H1 (cell line): Measurements from ENCODE around the gene GALNT1. TPM values are rescaled to one million over a fixed set of nuclear protein-coding genes. Genes with fewer than 3 reads are reported as not detected.

ENCODE experiments used
- CTCF ChIA-PET: fragments of 300-600 bp; sonication (Branson Sonifier 250); formaldehyde crosslinking; loops from one replicate; lab custom pipeline; 2021; ENCODE audit not compliant: partially characterized antibody; lab: Charles Lee
- POLR2A ChIA-PET: fragments of 300-600 bp; sonication (Branson Sonifier 250); formaldehyde crosslinking; loops from one replicate; lab custom pipeline; 2021; ENCODE audit warnings: inconsistent platforms; ENCODE audit not compliant: partially characterized antibody; lab: Charles Lee
- DNase-seq, 2 experiments: peaks; one replicate each; pipeline versions ENCODE4 v3.0.0 to v3.0.0-alpha.2; 2010 to 2022; ENCODE audit warnings: low spot score in 2 of 2, low read depth in 1 of 2, mixed read lengths in 1 of 2
- FAIRE-seq: peaks from 2 replicates; lab custom pipeline; 2011; peaks lifted over from hg19 to GRCh38; lab: Jason Lieb, UNC
- H2AFZ ChIP-seq: 2 replicates; pipeline ENCODE4 v1.8.1; 2012; ENCODE audit warnings: low read length, inconsistent platforms
- H2AK5ac ChIP-seq: 2 replicates; pipeline ENCODE4 v1.6.1; 2013; ENCODE audit warnings: low read depth, low read length
- H2BK120ac ChIP-seq: replicated peaks from 2 replicates; pipeline ENCODE3; 2013; ENCODE audit warnings: low read depth, low read length, inconsistent platforms
- H2BK12ac ChIP-seq: 2 replicates; pipeline ENCODE4 v1.6.1; 2013; ENCODE audit warnings: low read depth, low read length
- H2BK15ac ChIP-seq: 2 replicates; pipeline ENCODE4 v1.6.1; 2013; ENCODE audit warnings: low read length
- H2BK20ac ChIP-seq: 2 replicates; pipeline ENCODE4 v1.6.1; 2013; ENCODE audit warnings: low read length
- H2BK5ac ChIP-seq: 2 replicates; pipeline ENCODE4 v1.6.1; 2013; ENCODE audit warnings: low read depth, low read length
- H3K14ac ChIP-seq: 2 replicates; pipeline ENCODE4 v1.6.1; 2013; ENCODE audit warnings: inconsistent platforms; ENCODE audit not compliant: insufficient read length
- H3K18ac ChIP-seq: 2 replicates; pipeline ENCODE4 v1.6.1; 2013; ENCODE audit warnings: low read length; ENCODE audit errors: extremely low read depth
- H3K23ac ChIP-seq: 2 replicates; pipeline ENCODE4 v1.6.1; 2013; ENCODE audit warnings: inconsistent platforms; ENCODE audit not compliant: insufficient read length
- H3K23me2 ChIP-seq: 2 replicates; pipeline ENCODE4 v1.6.1; 2013; ENCODE audit warnings: low read depth, low read length
- H3K27ac ChIP-seq: 2 replicates; pipeline ENCODE4 v1.6.1; 2011; ENCODE audit warnings: low read depth, low read length, inconsistent platforms
- H3K27me3 ChIP-seq, 4 experiments: replicated peaks in 1 of 4; 1 replicate in 1 of 4; 2 replicates in 3 of 4; pipeline versions ENCODE4 v1.6.1 to v1.8.1; 2011 to 2013; ENCODE audit warnings: low read length in 3 of 4, mild to moderate bottlenecking in 3 of 4, inconsistent platforms in 2 of 4, mixed read lengths in 2 of 4, moderate library complexity in 1 of 4; ENCODE audit not compliant: control insufficient read depth in 3 of 4, insufficient read depth in 3 of 4; ENCODE audit errors: extremely low read depth in 1 of 4
- H3K36me3 ChIP-seq, 4 experiments: 2 replicates each; pipeline versions ENCODE4 v1.6.1 to v1.8.1; 2011 to 2013; ENCODE audit warnings: mild to moderate bottlenecking in 4 of 4, low read length in 3 of 4, moderate library complexity in 2 of 4, control low read depth in 1 of 4, inconsistent platforms in 1 of 4; ENCODE audit not compliant: insufficient read depth in 4 of 4, control insufficient read depth in 2 of 4
- H3K4ac ChIP-seq: replicated peaks from 2 replicates; pipeline ENCODE3; 2013; ENCODE audit warnings: low read length, low read depth, mixed read lengths, inconsistent platforms; ENCODE audit not compliant: insufficient read length
- H3K4me1 ChIP-seq, 4 experiments: replicated peaks in 1 of 4; 1 replicate in 1 of 4; 2 replicates in 3 of 4; pipeline versions ENCODE4 v1.6.1 to v1.8.1; 2011 to 2013; ENCODE audit warnings: low read length in 3 of 4, inconsistent platforms in 2 of 4, mixed read lengths in 1 of 4; ENCODE audit not compliant: insufficient read depth in 4 of 4, control insufficient read depth in 3 of 4
- H3K4me2 ChIP-seq, 2 experiments: 2 replicates each; pipeline versions ENCODE4 v1.6.1 to v1.8.1; 2011 to 2013; ENCODE audit warnings: low read depth in 2 of 2, low read length in 2 of 2, control low read depth in 1 of 2, inconsistent platforms in 1 of 2, mild to moderate bottlenecking in 1 of 2; ENCODE audit not compliant: insufficient read depth in 1 of 2
- H3K4me3 ChIP-seq, 4 experiments: fragments of 200-600, 300-600 bp in 1 of 4; sonication (generic), shearing (Covaris generic), sonication (Bioruptor Twin) in 1 of 4; 2 replicates each; pipeline versions ENCODE4 v1.5.1 to v1.8.1; 2011 to 2016; ENCODE audit warnings: low read length in 4 of 4, low read depth in 3 of 4, control low read depth in 2 of 4, inconsistent platforms in 2 of 4, mild to moderate bottlenecking in 2 of 4, mixed read lengths in 1 of 4, moderate library complexity in 1 of 4; ENCODE audit not compliant: insufficient read depth in 2 of 4; ENCODE audit errors: extremely low read depth in 1 of 4
- H3K56ac ChIP-seq: replicated peaks from 2 replicates; pipeline ENCODE3; 2013; ENCODE audit warnings: low read depth, mild to moderate bottlenecking, mixed read lengths, low read length, inconsistent platforms; ENCODE audit not compliant: insufficient read length
- H3K79me1 ChIP-seq: 2 replicates; pipeline ENCODE4 v1.6.1; 2013; ENCODE audit warnings: low read depth, low read length, control low read depth
- H3K79me2 ChIP-seq, 2 experiments: 2 replicates each; pipeline versions ENCODE4 v1.6.1 to v1.8.1; 2012 to 2013; ENCODE audit warnings: low read length in 2 of 2, mild to moderate bottlenecking in 2 of 2, inconsistent platforms in 1 of 2; ENCODE audit not compliant: insufficient read depth in 2 of 2, control insufficient read depth in 1 of 2
- H3K9ac ChIP-seq, 4 experiments: replicated peaks in 1 of 4; 1 replicate in 1 of 4; 2 replicates in 3 of 4; pipeline versions ENCODE4 v1.6.1 to v1.8.1; 2011 to 2013; ENCODE audit warnings: low read depth in 3 of 4, low read length in 3 of 4, control low read depth in 2 of 4, mild to moderate bottlenecking in 2 of 4, moderate library complexity in 2 of 4, inconsistent platforms in 1 of 4; ENCODE audit errors: extremely low read depth in 1 of 4
- H3K9me3 ChIP-seq, 2 experiments: 2 replicates each; pipeline versions ENCODE4 v1.6.1 to v1.8.1; 2012 to 2013; ENCODE audit warnings: mild to moderate bottlenecking in 2 of 2, moderate library complexity in 2 of 2, control low read depth in 1 of 2, inconsistent platforms in 1 of 2, low read depth in 1 of 2, low read length in 1 of 2, mixed read lengths in 1 of 2; ENCODE audit not compliant: insufficient read depth in 2 of 2
- H4K20me1 ChIP-seq, 2 experiments: replicated peaks in 1 of 2; 2 replicates each; pipeline versions ENCODE3 to v1.8.1; 2011 to 2013; ENCODE audit warnings: inconsistent platforms in 2 of 2, low read length in 2 of 2, mild to moderate bottlenecking in 1 of 2; ENCODE audit not compliant: insufficient read depth in 2 of 2, control insufficient read depth in 1 of 2
- H4K5ac ChIP-seq: 2 replicates; pipeline ENCODE4 v1.6.1; 2013; ENCODE audit warnings: low read length, low read depth, mixed read lengths, inconsistent platforms; ENCODE audit not compliant: insufficient read length
- H4K8ac ChIP-seq: 2 replicates; pipeline ENCODE4 v1.8.0; 2013; ENCODE audit warnings: mild to moderate bottlenecking, moderate library complexity, low read length, inconsistent platforms; ENCODE audit not compliant: insufficient read depth; ENCODE audit errors: extremely low read depth
- H4K91ac ChIP-seq: replicated peaks from 2 replicates; pipeline ENCODE3; 2013; ENCODE audit warnings: low read length, mixed read lengths, inconsistent platforms; ENCODE audit not compliant: insufficient read length
- CEBPB ChIP-seq: IDR thresholded peaks from 2 replicates; pipeline ENCODE4 v1.6.1; 2012; ENCODE audit warnings: low read depth, low read length
- CTCF ChIP-seq, 3 experiments: IDR thresholded peaks; 1 replicate in 2 of 3; 2 replicates in 1 of 3; pipeline versions ENCODE4 v1.5.1 to v1.6.1; 2011; ENCODE audit warnings: low read length in 3 of 3, mild to moderate bottlenecking in 3 of 3, inconsistent platforms in 2 of 3, low read depth in 1 of 3, moderate library complexity in 1 of 3; ENCODE audit not compliant: insufficient read depth in 1 of 3; ENCODE audit errors: control extremely low read depth in 1 of 3
- GABPA ChIP-seq: IDR thresholded peaks from 2 replicates; pipeline ENCODE4 v1.6.1; 2011; ENCODE audit warnings: mild to moderate bottlenecking, low read length, moderate library complexity, borderline replicate concordance; ENCODE audit not compliant: insufficient read depth
- GTF2F1 ChIP-seq: IDR thresholded peaks from 2 replicates; pipeline ENCODE4 v1.6.1; 2012; ENCODE audit warnings: low read depth, low read length, improper control_type of control experiment, borderline replicate concordance
- JUN ChIP-seq: IDR thresholded peaks from 2 replicates; pipeline ENCODE4 v1.6.1; 2011; ENCODE audit warnings: low read depth, mild to moderate bottlenecking, improper control_type of control experiment, low read length
- POU5F1 ChIP-seq: IDR thresholded peaks from 2 replicates; pipeline ENCODE4 v1.6.1; 2011; ENCODE audit warnings: low read depth, mild to moderate bottlenecking, low read length, moderate library complexity
- SAP30 ChIP-seq: fragments of 300-600 bp; sonication (generic); IDR thresholded peaks from 2 replicates; pipeline ENCODE4 v1.7.1; 2012; ENCODE audit warnings: low read length, moderate library complexity, mild to moderate bottlenecking, inconsistent platforms; ENCODE audit not compliant: insufficient read depth, insufficient replicate concordance
- SIRT6 ChIP-seq: IDR thresholded peaks from one replicate; pipeline ENCODE4 v1.7.1; 2012; ENCODE audit warnings: low read length, inconsistent platforms
- SP4 ChIP-seq: IDR thresholded peaks from 2 replicates; pipeline ENCODE4 v1.6.1; 2012; ENCODE audit warnings: low read length, inconsistent platforms
- SUZ12 ChIP-seq: fragments of 200-600 bp; sonication (generic); IDR thresholded peaks from 2 replicates; pipeline ENCODE4 v1.6.1; 2012; ENCODE audit warnings: mild to moderate bottlenecking, inconsistent platforms, low read length, moderate library complexity, mixed read lengths
- TAF7 ChIP-seq: optimal IDR thresholded peaks from 2 replicates; pipeline ENCODE3; 2011; ENCODE audit warnings: low read depth, mild to moderate bottlenecking, inconsistent platforms, low read length, moderate library complexity, borderline replicate concordance
- TEAD4 ChIP-seq: IDR thresholded peaks from 2 replicates; pipeline ENCODE4 v1.6.1; 2012; ENCODE audit warnings: low read depth, low read length, inconsistent platforms, mixed read lengths
- WGBS, 2 experiments: shearing (Covaris generic) in 1 of 2; methylation state at CpG; one replicate each; pipeline versions ENCODE4 v1.1.6 to v1.1.7; 2013 to 2015; ENCODE audit warnings: low lambda C conversion rate in 2 of 2, mixed read lengths in 2 of 2, inconsistent platforms in 1 of 2, low coverage in 1 of 2, missing lambda C conversion rate in 1 of 2; ENCODE audit not compliant: insufficient replicate concordance in 2 of 2, insufficient coverage in 1 of 2, insufficient read length in 1 of 2; ENCODE audit errors: extremely low coverage in 1 of 2, missing lambda C conversion rate in 1 of 2; 5-methylcytosine and 5-hydroxymethylcytosine counted together
- polyA plus RNA-seq, 7 experiments: library from polyadenylated mRNA; depleted of rRNA in 3 of 7; stranded (reverse) in 5 of 7; unstranded in 2 of 7; fragments of >200 nt in 5 of 7; fragments of 200-250 nt in 2 of 7; gene quantifications; 1 replicate in 5 of 7; 2 replicates in 1 of 7; 4 replicates in 1 of 7; pipeline versions ENCODE4 v1.2.1 to v1.2.3, GENCODE V29; 2011 to 2013; ENCODE audit warnings: missing spikeins in 2 of 7, mixed read lengths in 2 of 7
- total RNA-seq: library from RNA; stranded (reverse); fragmentation: NEBNext Ultra II Directional; extraction: Animal tissue kit (Norgen Biotek cat#: 25700); gene quantifications from 2 replicates; pipeline ENCODE4 v1.2.1, GENCODE V29; 2021

Gene GALNT1
- total and polyA plus RNA-seq, 2 of the 8 experiments (the other 6 are each of a cell fraction or from before 2014, with no cell fraction given) = 22.4 to 101 TPM

GRCh38 chr18:35625232-35625631 lies 43.7 kb downstream of the GALNT1 start:
- no peak overlapping the region for H2BK120ac ChIP-seq
- H3K27ac ChIP-seq = no peak overlapping the region
- H2BK15ac ChIP-seq = no peak overlapping the region
- no peaks in the 10 kb centered on the region for H3K27me3 ChIP-seq
- H2BK5ac ChIP-seq = no peak overlapping the region
- no peak overlapping the region for H3K4ac ChIP-seq
- WGBS, 2 experiments = 89% methylated on average over 2 of the region's 2 CpGs; no CpG with 5 or more reads in 1 of the 2 experiments
- no peaks in the 10 kb centered on the region for H3K23me2 ChIP-seq
- no peak overlapping the region for H3K56ac ChIP-seq
- H3K4me1 ChIP-seq = no peaks in the 10 kb centered on the region
- no peak overlapping the region for H2BK20ac ChIP-seq
- ChIA-PET CTCF (interaction anchor here (0.6 to 1.5 kb wide), 3 partner anchors 9 to 239 kb away, joined by 3 to 4 read pairs (median 4); no protein-coding TSS in a partner anchor), POLR2A (no interaction called here)
- H3K9ac ChIP-seq = no peak overlapping the region
- H2AK5ac ChIP-seq = no peak overlapping the region
- H3K79me2 ChIP-seq = peaks cover 0 to 56% of the 10 kb centered on the region in 2 experiments; a peak in 3 of 4 replicates
- DNase-seq (no peak), FAIRE-seq (no peak)
- H3K14ac ChIP-seq = no peak overlapping the region
- H3K18ac ChIP-seq = no peak overlapping the region
- H4K20me1 ChIP-seq = no peaks in the 10 kb centered on the region
- no peak overlapping the region for H2BK12ac ChIP-seq
- no peak overlapping the region for H3K4me2 ChIP-seq
- no peak overlapping the region for H4K91ac ChIP-seq
- no peak overlapping the region for H3K4me3 ChIP-seq
- no peak overlapping the region for H2AFZ ChIP-seq
- H3K23ac ChIP-seq = no peak overlapping the region
- H4K8ac ChIP-seq = no peak overlapping the region
- H4K5ac ChIP-seq = no peak overlapping the region
- no peaks in the 10 kb centered on the region for H3K79me1 ChIP-seq
- H3K36me3 ChIP-seq = peaks cover 0 to 15% (median 2%) of the 10 kb centered on the region in 4 experiments; a peak in 3 of 8 replicates
- peaks cover 21 to 22% of the 10 kb centered on the region in 2 experiments for H3K9me3 ChIP-seq
- TF ChIP-seq SIRT6 = no peak
- TF ChIP-seq SAP30 = no peak
- no peak for TF ChIP-seq POU5F1
- no peak for TF ChIP-seq GTF2F1
- TF ChIP-seq GABPA = no peak
- TF ChIP-seq CTCF (IDR thresholded peaks at IDR 0.05; ENCODE audit: control extremely low read depth in 1 of 3, insufficient read depth in 1 of 3, low read depth in 1 of 3, low read length in 3 of 3) = no peak
- no peak for TF ChIP-seq JUN
- TF ChIP-seq SP4 = no peak
- TF ChIP-seq TEAD4 = no peak
- no peak for TF ChIP-seq SUZ12
- no peak for TF ChIP-seq CEBPB
- TF ChIP-seq TAF7 = no peak
